HepG2 (cell line): ENCODE results near the gene DAG1. TPM values are rescaled to one million over a fixed set of nuclear protein-coding genes. Genes with fewer than 3 reads are reported as not detected.

ENCODE experiments used
- ELF3 ChIP-seq: IDR thresholded peaks from 2 replicates; pipeline ENCODE4 v1.6.1; 2016; ENCODE audit warnings: missing genetic modification reagents, missing compliant biosample characterization
- ELK4 ChIP-seq: sonication (generic); formaldehyde crosslinking; IDR thresholded peaks from 2 replicates; pipeline ENCODE4 v1.9.0; 2021; ENCODE audit warnings: missing genetic modification reagents, borderline replicate concordance
- ISL2 ChIP-seq: sonication (generic); formaldehyde crosslinking; IDR thresholded peaks from 2 replicates; pipeline ENCODE4 v1.5.0; 2020; ENCODE audit warnings: missing genetic modification reagents
- MEIS2 ChIP-seq: sonication (generic); formaldehyde crosslinking; IDR thresholded peaks from 2 replicates; pipeline ENCODE4 v1.9.0; 2021; ENCODE audit warnings: mild to moderate bottlenecking, missing genetic modification reagents
- NFKBIZ ChIP-seq: IDR thresholded peaks from 2 replicates; pipeline ENCODE4 v1.6.1; 2018; ENCODE audit warnings: missing genetic modification reagents, missing compliant biosample characterization
- ZBTB40 ChIP-seq, 2 experiments: fragments of 450-650 bp in 1 of 2; sonication (generic) in 1 of 2; formaldehyde crosslinking in 1 of 2; IDR thresholded peaks; 2 replicates each; pipeline versions ENCODE4 v1.6.1 to v1.8.0; 2016 to 2022; ENCODE audit warnings: antibody characterized with exemption in 1 of 2, mild to moderate bottlenecking in 1 of 2, missing genetic modification reagents in 1 of 2
- ZNF503 ChIP-seq: sonication (generic); formaldehyde crosslinking; IDR thresholded peaks from 2 replicates; pipeline ENCODE4 v1.4.0; 2020; ENCODE audit warnings: missing genetic modification reagents
- ZNF512B ChIP-seq: sonication (generic); formaldehyde crosslinking; IDR thresholded peaks from 2 replicates; pipeline ENCODE4 v1.5.1; 2020; ENCODE audit warnings: missing genetic modification reagents, mild to moderate bottlenecking, borderline replicate concordance
- ZNF556 ChIP-seq: sonication (generic); formaldehyde crosslinking; IDR thresholded peaks from 2 replicates; pipeline ENCODE4 v1.4.0; 2020; ENCODE audit warnings: mild to moderate bottlenecking, missing genetic modification reagents, borderline replicate concordance
- ZNF720 ChIP-seq: sonication (generic); formaldehyde crosslinking; IDR thresholded peaks from 2 replicates; pipeline ENCODE4 v1.4.0; 2020; ENCODE audit warnings: missing genetic modification reagents
- ZNF83 ChIP-seq: sonication (generic); formaldehyde crosslinking; IDR thresholded peaks from 2 replicates; pipeline ENCODE4 v1.4.0; 2020; ENCODE audit warnings: missing genetic modification reagents, mild to moderate bottlenecking, borderline replicate concordance
- polyA plus RNA-seq, 8 experiments: library from polyadenylated mRNA; depleted of rRNA in 3 of 8; stranded (reverse) in 7 of 8; unstranded in 1 of 8; fragments of >200 nt; fragmentation: Illumina TruSeq in 4 of 8; extraction: Trizol in 4 of 8; gene quantifications; 2 replicates each; pipeline versions ENCODE4 v1.2.1 to v1.2.3, GENCODE V29; 2011 to 2016; ENCODE audit warnings: low read depth in 4 of 8, missing spikeins in 1 of 8, mixed read lengths in 1 of 8; ENCODE audit not compliant: insufficient read depth in 1 of 8
- total RNA-seq, 5 experiments: library from RNA; depleted of rRNA; stranded (reverse); fragments of >200 nt; fragmentation: Illumina TruSeq; extraction: Trizol; gene quantifications; 2 replicates each; pipeline ENCODE4 v1.2.3, GENCODE V29; 2016; ENCODE audit warnings: low read depth in 1 of 5

Gene DAG1
- total and polyA plus RNA-seq, 2 of the 13 experiments (the other 11 are each of a cell fraction or from before 2014, with no cell fraction given) = 47.3 to 50.4 TPM

DNA sequence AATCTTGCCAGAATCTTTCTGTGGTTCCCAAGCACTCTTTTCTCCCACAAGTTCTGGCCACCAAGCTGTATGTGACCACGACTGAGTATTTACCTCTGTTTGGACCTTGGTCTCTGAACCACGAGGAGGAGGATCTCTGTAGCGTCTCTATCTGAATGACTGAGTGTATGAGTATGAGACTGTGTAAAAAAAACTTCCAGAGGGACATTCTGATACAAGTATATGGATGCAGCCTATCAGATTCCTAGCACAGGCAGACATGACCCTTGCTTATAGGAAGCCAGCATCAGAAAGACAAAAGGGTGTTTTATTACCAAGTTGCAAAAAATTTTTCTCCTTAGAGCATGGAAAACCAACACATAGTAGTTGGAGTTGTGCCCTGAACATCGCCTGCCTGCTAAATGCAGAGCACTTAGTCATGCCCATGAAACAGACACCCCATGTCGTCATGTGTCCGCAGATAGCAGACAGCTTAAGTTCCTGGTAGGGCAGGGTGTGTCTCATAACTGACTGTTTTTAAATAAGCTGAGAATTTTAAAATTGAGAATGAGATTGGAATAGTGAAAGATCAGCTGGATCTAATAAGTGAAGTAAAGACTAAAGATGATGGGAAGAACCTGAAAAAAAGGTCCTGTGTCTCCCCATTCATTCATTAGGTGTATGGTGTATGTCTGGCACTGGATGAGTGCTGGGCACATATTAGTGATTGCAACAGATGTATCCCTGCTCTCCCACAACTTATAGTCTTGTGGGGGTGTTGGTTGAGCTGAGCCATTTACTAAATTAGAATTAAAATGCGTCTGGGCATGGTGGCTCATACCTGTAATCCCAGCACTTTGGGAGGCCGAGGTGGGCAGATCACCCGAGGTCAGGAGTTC, 30.9 kb downstream of the DAG1 start (continued):
- TF ChIP-seq ZNF512B (CRISPR knock-in tag) = no peak
- no peak for TF ChIP-seq ZNF503 (CRISPR knock-in tag)
- TF ChIP-seq ZNF83 (CRISPR knock-in tag) = no peak
- TF ChIP-seq ISL2 = no peak
- TF ChIP-seq ZNF556 (CRISPR knock-in tag) = no peak
- TF ChIP-seq ELK4 (CRISPR knock-in tag) = no peak
- no peak for TF ChIP-seq NFKBIZ (CRISPR knock-in tag)
- TF ChIP-seq MEIS2 (CRISPR knock-in tag) = no peak
- no peak for TF ChIP-seq ZNF720
- no peak for TF ChIP-seq ZBTB40 (IDR thresholded peaks at IDR 0.05)
- TF ChIP-seq ZBTB40 (CRISPR knock-in tag; IDR thresholded peaks at IDR 0.05) = no peak
- TF ChIP-seq ELF3 (CRISPR knock-in tag) = peak; percentile 20; the same call in 1 of the 2 replicates
